Mesendoderm (in vitro differentiated cells): Measurements from ENCODE around the gene ZDHHC19.
A peak's percentile ranks its signal among the peaks of the same experiment; 100 is the strongest.

Source experiments
- DNase-seq: peaks from one replicate; pipeline ENCODE4 v3.0.0; 2013
- H2AK5ac ChIP-seq: 2 replicates; pipeline ENCODE4 v1.6.1; 2013; ENCODE audit warnings: low read length, inconsistent platforms
- H2BK120ac ChIP-seq: 2 replicates; pipeline ENCODE4 v1.6.1; 2013; ENCODE audit warnings: low read depth, mild to moderate bottlenecking, low read length, moderate library complexity, mixed read lengths
- H2BK15ac ChIP-seq: replicated peaks from 2 replicates; pipeline ENCODE4 v1.6.1; 2013; ENCODE audit warnings: low read depth, mild to moderate bottlenecking, moderate library complexity
- H2BK5ac ChIP-seq: 2 replicates; pipeline ENCODE4 v1.6.1; 2013; ENCODE audit warnings: low read length, inconsistent platforms
- H3K18ac ChIP-seq: 2 replicates; pipeline ENCODE4 v1.6.1; 2013; ENCODE audit warnings: mild to moderate bottlenecking, low read length, mixed read lengths
- H3K23ac ChIP-seq: one replicate; pipeline ENCODE4 v1.6.1; 2013; ENCODE audit warnings: low read length
- H3K27ac ChIP-seq: 2 replicates; pipeline ENCODE4 v1.5.1; 2013; ENCODE audit warnings: low read depth, mild to moderate bottlenecking, inconsistent platforms, low read length, moderate library complexity
- H3K27me3 ChIP-seq: 2 replicates; pipeline ENCODE4 v1.6.1; 2013; ENCODE audit warnings: low read length, control low read depth, mild to moderate bottlenecking, inconsistent platforms; ENCODE audit not compliant: insufficient read depth, poor library complexity
- H3K36me3 ChIP-seq: 2 replicates; pipeline ENCODE4 v1.6.1; 2013; ENCODE audit warnings: low read length, inconsistent platforms; ENCODE audit not compliant: control insufficient read depth, insufficient read depth
- H3K4ac ChIP-seq: one replicate; pipeline ENCODE4 v1.6.1; 2013; ENCODE audit warnings: low read depth, mild to moderate bottlenecking, low read length, moderate library complexity
- H3K4me1 ChIP-seq: 2 replicates; pipeline ENCODE4 v1.6.1; 2013; ENCODE audit warnings: low read depth, low read length, inconsistent platforms; ENCODE audit not compliant: control insufficient read depth
- H3K4me2 ChIP-seq: 2 replicates; pipeline ENCODE4 v1.6.1; 2013; ENCODE audit warnings: low read length
- H3K4me3 ChIP-seq: 2 replicates; pipeline ENCODE4 v1.5.1; 2013; ENCODE audit warnings: mild to moderate bottlenecking, low read length
- H3K56ac ChIP-seq: one replicate; pipeline ENCODE4 v1.6.1; 2013; ENCODE audit warnings: low read length
- H3K79me1 ChIP-seq: 2 replicates; pipeline ENCODE4 v1.6.1; 2013; ENCODE audit warnings: low read length, inconsistent platforms
- H3K79me2 ChIP-seq: 2 replicates; pipeline ENCODE4 v1.6.1; 2013; ENCODE audit warnings: mild to moderate bottlenecking, low read length; ENCODE audit not compliant: control insufficient read depth, insufficient read depth
- H3K9ac ChIP-seq: 2 replicates; pipeline ENCODE4 v1.6.1; 2013; ENCODE audit warnings: low read length, inconsistent platforms
- H4K5ac ChIP-seq: one replicate; pipeline ENCODE4 v1.6.1; 2013; ENCODE audit warnings: low read length
- H4K8ac ChIP-seq: one replicate; pipeline ENCODE4 v1.6.1; 2013; ENCODE audit warnings: low read depth, mild to moderate bottlenecking, control low read depth, low read length, moderate library complexity
- WGBS: extraction: QIAGEN DNeasy Blood & Tissue Kit; methylation state at CpG from one replicate; pipeline ENCODE4 v1.1.7; 2013; ENCODE audit warnings: low lambda C conversion rate, missing lambda C conversion rate; ENCODE audit not compliant: insufficient coverage; ENCODE audit errors: extremely low coverage; 5-methylcytosine and 5-hydroxymethylcytosine counted together

Gene ZDHHC19

GRCh38 chr3:196163666-196164493 is 47.3 kb downstream of the ZDHHC19 start:
- Histone ChIP-seq H3K4me3 (no peak overlapping the region), H2BK120ac (no peak overlapping the region), H3K4me2 (no peak overlapping the region), H2BK5ac (no peak overlapping the region), H3K23ac (no peak overlapping the region), H3K56ac (no peak overlapping the region), H3K27me3 (no peaks in the 10 kb centered on the region), H3K27ac (no peak overlapping the region), H3K79me2 (no peaks in the 10 kb centered on the region), H3K9ac (no peak overlapping the region), H3K79me1 (no peaks in the 10 kb centered on the region), H3K36me3 (no peaks in the 10 kb centered on the region), H2AK5ac (no peak overlapping the region), H3K4me1 (no peaks in the 10 kb centered on the region), H3K18ac (no peak overlapping the region), H2BK15ac (no peak overlapping the region), H4K8ac (no peak overlapping the region), H3K4ac (no peak overlapping the region), H4K5ac (no peak overlapping the region)
- no CpG with 5 or more reads among the region's 24 CpGs for WGBS
- DNase-seq, result no peak

GRCh38 chr3:196163212-196163611 is 48.0 kb downstream of the ZDHHC19 start:
- Histone ChIP-seq H3K36me3 (no peaks in the 10 kb centered on the region), H3K4me2 (no peak overlapping the region), H3K23ac (no peak overlapping the region), H3K4me3 (no peak overlapping the region), H3K18ac (no peak overlapping the region), H3K27me3 (no peaks in the 10 kb centered on the region), H4K8ac (no peak overlapping the region), H3K9ac (no peak overlapping the region), H2BK15ac (no peak overlapping the region), H3K79me2 (no peaks in the 10 kb centered on the region), H3K56ac (no peak overlapping the region), H3K4ac (no peak overlapping the region), H2AK5ac (no peak overlapping the region), H3K79me1 (no peaks in the 10 kb centered on the region), H2BK5ac (no peak overlapping the region), H2BK120ac (no peak overlapping the region), H3K27ac (no peak overlapping the region), H4K5ac (no peak overlapping the region), H3K4me1 (no peaks in the 10 kb centered on the region)
- no CpG with 5 or more reads among the region's 6 CpGs for WGBS
- DNase-seq, result no peak

- no CpG with 5 or more reads among the region's 9 CpGs for WGBS
- no peaks in the 10 kb centered on the region for H3K79me1 ChIP-seq
- H3K4me1 ChIP-seq, result no peaks in the 10 kb centered on the region
- no peak overlapping the region for H4K5ac ChIP-seq
- no peak overlapping the region for H3K9ac ChIP-seq
- H3K4ac ChIP-seq, result no peak overlapping the region
- no peak overlapping the region for H3K27ac ChIP-seq
- H3K56ac ChIP-seq, result no peak overlapping the region
- H3K18ac ChIP-seq, result no peak overlapping the region
- H3K23ac ChIP-seq, result no peak overlapping the region
- no peak overlapping the region for H2AK5ac ChIP-seq
- no peak overlapping the region for H2BK15ac ChIP-seq
- H3K4me3 ChIP-seq, result no peak overlapping the region
- no peaks in the 10 kb centered on the region for H3K79me2 ChIP-seq
- no peak overlapping the region for H2BK5ac ChIP-seq
- H3K4me2 ChIP-seq, result no peak overlapping the region
- DNase-seq, result no peak
- H3K27me3 ChIP-seq, result no peaks in the 10 kb centered on the region
- no peak overlapping the region for H2BK120ac ChIP-seq
- H3K36me3 ChIP-seq, result no peaks in the 10 kb centered on the region
- H4K8ac ChIP-seq, result no peak overlapping the region
Observed at GRCh38 chr3:196162679-196163078, 48.5 kb downstream of the ZDHHC19 start.

- H2BK5ac ChIP-seq, result no peak overlapping the region
- no peak overlapping the region for H4K5ac ChIP-seq
- no peak overlapping the region for H3K23ac ChIP-seq
- H2AK5ac ChIP-seq, result no peak overlapping the region
- H3K56ac ChIP-seq, result peak overlapping the region; percentile 0
- no peak overlapping the region for H3K4ac ChIP-seq
- no peak overlapping the region for H3K18ac ChIP-seq
- H4K8ac ChIP-seq, result no peak overlapping the region
- H3K27ac ChIP-seq, result no peak overlapping the region
- no peaks in the 10 kb centered on the region for H3K4me1 ChIP-seq
- no peak overlapping the region for H2BK15ac ChIP-seq
- H3K4me3 ChIP-seq, result no peak overlapping the region
- no peak overlapping the region for H3K9ac ChIP-seq
- H3K79me2 ChIP-seq, result no peaks in the 10 kb centered on the region
- no peaks in the 10 kb centered on the region for H3K36me3 ChIP-seq
- WGBS, result no CpG with 5 or more reads among the region's 15 CpGs
- no peak for DNase-seq
- no peak overlapping the region for H3K4me2 ChIP-seq
- no peaks in the 10 kb centered on the region for H3K79me1 ChIP-seq
- no peaks in the 10 kb centered on the region for H3K27me3 ChIP-seq
- H2BK120ac ChIP-seq, result no peak overlapping the region
Observed at GRCh38 chr3:196159952-196160804, 51.0 kb downstream of the ZDHHC19 start.

- H3K4me3 ChIP-seq, result no peak overlapping the region
- H3K56ac ChIP-seq, result peak overlapping the region; percentile 0
- no peak overlapping the region for H3K27ac ChIP-seq
- no peak overlapping the region for H4K8ac ChIP-seq
- no peak overlapping the region for H2BK5ac ChIP-seq
- H3K4me2 ChIP-seq, result no peak overlapping the region
- no peak overlapping the region for H3K4ac ChIP-seq
- no peaks in the 10 kb centered on the region for H3K79me2 ChIP-seq
- no peak overlapping the region for H2AK5ac ChIP-seq
- no CpG with 5 or more reads among the region's 13 CpGs for WGBS
- no peaks in the 10 kb centered on the region for H3K4me1 ChIP-seq
- no peak overlapping the region for H4K5ac ChIP-seq
- no peaks in the 10 kb centered on the region for H3K27me3 ChIP-seq
- DNase-seq, result no peak
- no peak overlapping the region for H3K18ac ChIP-seq
- H3K9ac ChIP-seq, result no peak overlapping the region
- H3K23ac ChIP-seq, result no peak overlapping the region
- no peaks in the 10 kb centered on the region for H3K79me1 ChIP-seq
- no peak overlapping the region for H2BK15ac ChIP-seq
- no peak overlapping the region for H2BK120ac ChIP-seq
- no peaks in the 10 kb centered on the region for H3K36me3 ChIP-seq
Observed at GRCh38 chr3:196159526-196159925, 51.7 kb downstream of the ZDHHC19 start.
